ENCODE measurements around the gene ARHGAP9.
"Not testable (repeated sequence)": the region's sequence is repeated elsewhere in the genome, so short reads cannot be mapped to it uniquely, and the experiment has no call there.

ARHGAP9 gene

GRCh38 chr12:57450057-57450456 is 29.6 kb downstream of the ARHGAP9 start:
- Histone ChIP-seq H3K4me1 (peaks cover 37 to 42% (median 40%) of the 10 kb centered on the region in 10 experiments), H3K27me3 (no peaks in the 10 kb centered on the region), H3K9me3 (replicated peaks in 1 of 11) (no peaks in the 10 kb centered on the region), H3K27ac (no peak overlapping the region), H3K9ac (no peak overlapping the region), H3K36me3 (no peaks in the 10 kb centered on the region), H3K4me2 (no peak overlapping the region), H4K20me1 (no peaks in the 10 kb centered on the region), H3K4me3 (no peak overlapping the region)
- no peak for TF ChIP-seq Cebpa-rat (IDR thresholded peaks at IDR 0.05)

DNA sequence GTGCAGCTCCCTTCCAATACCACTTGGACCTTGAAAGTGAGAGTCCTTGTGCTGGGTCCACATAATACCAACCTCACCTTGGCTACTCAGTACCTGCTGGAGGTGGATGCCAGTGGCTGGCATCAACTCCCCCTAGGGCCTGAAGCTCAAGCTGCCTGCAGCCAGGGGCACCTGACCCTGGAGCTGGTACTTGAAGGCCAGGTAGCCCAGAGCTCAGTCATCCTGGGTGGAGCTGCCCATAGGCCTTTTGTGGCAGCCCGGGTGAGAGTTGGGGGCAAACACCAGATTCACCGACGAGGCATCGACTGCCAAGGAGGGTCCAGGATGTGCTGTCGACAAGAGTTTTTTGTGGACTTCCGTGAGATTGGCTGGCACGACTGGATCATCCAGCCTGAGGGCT is 30.3 kb downstream of the ARHGAP9 start:
- TF ChIP-seq Cebpa-rat (IDR thresholded peaks at IDR 0.05), result no peak
- no peak overlapping the region for H3K27ac ChIP-seq
- H3K9ac ChIP-seq, result no peak overlapping the region
- H3K27me3 ChIP-seq, result no peaks in the 10 kb centered on the region
- H3K4me3 ChIP-seq, result no peak overlapping the region
- no peaks in the 10 kb centered on the region for H3K9me3 ChIP-seq (replicated peaks in 1 of 11)
- H4K20me1 ChIP-seq, result no peaks in the 10 kb centered on the region
- H3K4me2 ChIP-seq, result no peak overlapping the region
- no peaks in the 10 kb centered on the region for H3K36me3 ChIP-seq
- H3K4me1 ChIP-seq, result peaks cover 30 to 39% (median 34%) of the 10 kb centered on the region in 10 experiments

- H3K36me3 ChIP-seq, result no peaks in the 10 kb centered on the region
- no peaks in the 10 kb centered on the region for H4K20me1 ChIP-seq
- H3K9me3 ChIP-seq (replicated peaks in 1 of 11), result no peaks in the 10 kb centered on the region
- no peaks in the 10 kb centered on the region for H3K27me3 ChIP-seq
- H3K4me3 ChIP-seq, result no peak overlapping the region
- no peak for TF ChIP-seq Cebpa-rat (IDR thresholded peaks at IDR 0.05)
- H3K4me2 ChIP-seq, result no peak overlapping the region
- peaks cover 24 to 36% (median 27%) of the 10 kb centered on the region in 10 experiments for H3K4me1 ChIP-seq
- H3K9ac ChIP-seq, result no peak overlapping the region
- H3K27ac ChIP-seq, result no peak overlapping the region
Measured at GRCh38 chr12:57448669-57449068, 31.0 kb downstream of the ARHGAP9 start.

- Histone ChIP-seq H3K27ac (no peak overlapping the region), H3K27me3 (no peaks in the 10 kb centered on the region), H3K4me3 (no peak overlapping the region), H3K4me1 (peaks cover 2 to 19% (median 5%) of the 10 kb centered on the region in 10 experiments), H3K36me3 (no peaks in the 10 kb centered on the region), H3K9ac (no peak overlapping the region), H4K20me1 (no peaks in the 10 kb centered on the region), H3K4me2 (no peak overlapping the region), H3K9me3 (replicated peaks in 1 of 11) (peaks cover 4 to 10% (median 8%) of the 10 kb centered on the region in 11 experiments; a peak in 18 of 22 replicates)
- no peak for TF ChIP-seq Cebpa-rat (IDR thresholded peaks at IDR 0.05)
Measured at GRCh38 chr12:57446292-57446960, 33.2 kb downstream of the ARHGAP9 start.

GRCh38 chr12:57444744-57445143 is 34.9 kb downstream of the ARHGAP9 start:
- H3K36me3 ChIP-seq, result no peaks in the 10 kb centered on the region
- no peaks in the 10 kb centered on the region for H3K27me3 ChIP-seq
- no peaks in the 10 kb centered on the region for H4K20me1 ChIP-seq
- H3K9me3 ChIP-seq (replicated peaks in 1 of 11), result peaks cover 7 to 18% (median 16%) of the 10 kb centered on the region in 11 experiments; a peak in 19 of 22 replicates
- no peak overlapping the region for H3K4me2 ChIP-seq
- H3K4me3 ChIP-seq, result no peak overlapping the region
- TF ChIP-seq Cebpa-rat (IDR thresholded peaks at IDR 0.05), result no peak
- H3K9ac ChIP-seq, result no peak overlapping the region
- no peak overlapping the region for H3K27ac ChIP-seq
- peaks cover 0 to 14% (median 0%) of the 10 kb centered on the region in 10 experiments; a peak in 3 of 20 replicates for H3K4me1 ChIP-seq

GRCh38 chr12:57444337-57444736 is 35.3 kb downstream of the ARHGAP9 start:
- not testable (repeated sequence) for H3K27me3 ChIP-seq, H3K36me3 ChIP-seq, H3K4me2 ChIP-seq, H3K4me3 ChIP-seq, H4K20me1 ChIP-seq, H3K27ac ChIP-seq, H3K9ac ChIP-seq
- peaks cover 7 to 18% (median 16%) of the 10 kb centered on the region in 11 experiments; a peak in 19 of 22 replicates for H3K9me3 ChIP-seq (replicated peaks in 1 of 11)
- peaks cover 0 to 14% (median 0%) of the 10 kb centered on the region in 10 experiments; a peak in 3 of 20 replicates for H3K4me1 ChIP-seq

DNA sequence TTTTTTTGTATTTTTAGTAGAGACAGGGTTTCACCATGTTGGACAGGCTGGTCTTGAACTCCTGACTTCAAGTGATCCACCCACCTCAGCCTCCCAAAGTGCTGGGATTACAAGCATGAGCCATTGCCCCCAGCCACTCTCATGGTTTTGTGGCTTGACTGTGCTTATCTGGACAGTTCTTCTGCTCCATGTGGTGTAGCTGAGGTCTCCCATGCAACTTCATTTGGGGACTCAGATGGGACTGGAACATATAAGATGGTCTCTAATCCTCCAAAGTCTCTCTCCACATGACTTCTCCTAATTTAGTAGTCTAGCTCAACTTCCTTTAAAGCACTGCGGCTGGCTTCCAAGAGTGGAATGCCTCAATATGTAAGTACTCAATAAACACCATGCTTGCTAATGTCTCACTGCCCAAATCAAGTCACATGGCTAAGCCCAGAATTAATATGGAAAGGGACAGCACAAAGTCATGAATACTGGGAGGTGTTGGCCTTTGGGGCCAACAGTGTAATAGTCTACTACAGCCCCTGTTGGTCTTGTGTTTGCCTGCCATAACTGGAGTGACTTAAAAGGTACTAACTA is 37.7 kb downstream of the ARHGAP9 start:
- H3K27ac ChIP-seq, result no peak overlapping the region
- H3K4me3 ChIP-seq, result no peak overlapping the region
- H3K27me3 ChIP-seq, result no peaks in the 10 kb centered on the region
- no peaks in the 10 kb centered on the region for H3K36me3 ChIP-seq
- H4K20me1 ChIP-seq, result no peaks in the 10 kb centered on the region
- no peak overlapping the region for H3K9ac ChIP-seq
- peaks cover 0 to 14% (median 0%) of the 10 kb centered on the region in 10 experiments; a peak in 3 of 20 replicates for H3K4me1 ChIP-seq
- H3K4me2 ChIP-seq, result no peak overlapping the region
- H3K9me3 ChIP-seq (replicated peaks in 1 of 11), result peaks cover 7 to 18% (median 16%) of the 10 kb centered on the region in 11 experiments; a peak in 19 of 22 replicates
- TF ChIP-seq Cebpa-rat (IDR thresholded peaks at IDR 0.05), result no peak

DNA sequence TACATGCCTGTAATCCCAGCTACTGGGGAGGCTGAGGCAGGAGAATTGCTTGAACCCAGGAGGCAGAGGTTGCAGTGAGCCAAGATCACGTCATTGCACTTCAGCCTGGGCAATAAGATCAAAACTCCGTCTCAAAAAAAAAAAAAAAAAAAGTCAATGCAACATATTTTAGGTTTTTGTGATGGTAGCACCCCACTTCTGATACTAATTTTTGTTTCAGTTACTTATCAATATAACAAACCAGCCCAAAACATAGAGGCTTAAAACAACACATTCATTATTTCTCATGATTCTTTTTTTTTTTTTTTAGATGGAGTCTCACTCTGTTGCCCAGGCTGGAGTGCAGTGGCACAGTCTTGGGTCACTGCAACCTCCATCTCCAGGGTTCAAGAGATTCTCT is 38.3 kb downstream of the ARHGAP9 start:
- H3K27ac ChIP-seq, H4K20me1 ChIP-seq, H3K36me3 ChIP-seq, H3K9ac ChIP-seq, H3K27me3 ChIP-seq, H3K4me3 ChIP-seq, H3K4me2 ChIP-seq: not testable (repeated sequence)
- H3K4me1 ChIP-seq, result peaks cover 0 to 14% (median 0%) of the 10 kb centered on the region in 10 experiments; a peak in 3 of 20 replicates
- peaks cover 7 to 18% (median 16%) of the 10 kb centered on the region in 11 experiments; a peak in 19 of 22 replicates for H3K9me3 ChIP-seq (replicated peaks in 1 of 11)

DNA sequence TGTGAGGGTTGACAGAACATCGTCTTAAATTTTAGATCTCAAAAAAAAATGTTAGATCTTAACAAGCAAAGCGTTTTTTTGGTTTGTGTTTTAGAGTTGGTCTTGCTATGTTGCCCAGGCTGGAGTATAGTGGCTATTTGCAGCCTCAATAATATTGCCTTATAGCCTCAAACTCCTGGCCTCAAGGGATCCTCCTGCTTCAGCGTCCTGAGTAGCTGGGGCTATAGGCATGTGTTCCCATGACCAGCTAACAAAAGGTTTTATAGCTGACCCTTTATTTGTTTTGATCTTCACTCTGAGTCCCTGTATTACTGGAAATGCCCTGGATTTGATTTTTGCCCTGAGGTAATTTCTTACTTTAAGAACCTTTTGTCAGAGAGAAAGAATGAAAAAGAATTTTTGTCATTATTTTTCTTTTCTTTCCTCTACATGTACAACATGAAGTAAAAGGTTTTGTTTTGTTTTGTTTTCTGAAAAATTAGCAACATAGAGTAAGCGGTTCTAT is 39.9 kb downstream of the ARHGAP9 start:
- H3K27me3 ChIP-seq, result no peaks in the 10 kb centered on the region
- TF ChIP-seq Cebpa-rat (IDR thresholded peaks at IDR 0.05), result no peak
- H4K20me1 ChIP-seq, result no peaks in the 10 kb centered on the region
- no peak overlapping the region for H3K4me3 ChIP-seq
- peaks cover 6 to 13% (median 9%) of the 10 kb centered on the region in 10 experiments; a peak in 18 of 20 replicates for H3K4me1 ChIP-seq
- peaks cover 7 to 18% (median 16%) of the 10 kb centered on the region in 11 experiments; a peak in 19 of 22 replicates for H3K9me3 ChIP-seq (replicated peaks in 1 of 11)
- no peaks in the 10 kb centered on the region for H3K36me3 ChIP-seq
- no peak overlapping the region for H3K4me2 ChIP-seq
- no peak overlapping the region for H3K27ac ChIP-seq
- H3K9ac ChIP-seq, result no peak overlapping the region
